ENCODE data around the gene MAPK11.

Gene MAPK11

GRCh38 chr22:50260801-50261614, 9.2 kb downstream of the MAPK11 start:
- DNase-seq = peak; percentile 68
- H3K9me3 Mint-ChIP-seq = no peaks in the 10 kb centered on the region
- H3K4me3 Mint-ChIP-seq = peak overlapping the region; percentile 64
- no peak overlapping the region for H3K27ac Mint-ChIP-seq
- H3K27me3 Mint-ChIP-seq (ENCODE audit: low read depth, poor library complexity) = peaks cover 6% of the 10 kb centered on the region
- no peaks in the 10 kb centered on the region for H3K36me3 Mint-ChIP-seq (ENCODE audit: low read depth)
- TF ChIP-seq CTCF (IDR thresholded peaks at IDR 0.05) = no peak
- peaks cover 40% of the 10 kb centered on the region for H3K4me1 Mint-ChIP-seq

DNA sequence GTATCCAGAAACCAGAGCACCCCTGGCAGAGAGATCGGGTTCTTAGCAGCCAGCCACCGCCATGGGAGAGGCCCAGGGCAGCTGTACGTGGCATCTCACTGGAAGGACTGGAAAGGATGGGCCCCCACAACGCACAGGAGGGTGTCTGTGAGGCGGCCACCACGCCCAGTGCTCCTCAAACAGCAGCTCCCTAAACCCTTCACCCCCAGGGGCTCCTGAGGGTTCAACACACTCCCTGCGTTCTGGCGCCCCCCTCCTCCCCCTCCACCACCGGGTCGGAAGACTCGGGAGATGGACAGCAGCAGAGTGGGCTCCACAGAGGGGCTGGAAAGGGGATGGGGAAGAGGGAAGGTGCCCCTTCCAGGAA, 9.8 kb downstream of the MAPK11 start:
- Mint-ChIP-seq H3K9me3 (no peaks in the 10 kb centered on the region), H3K27me3 (ENCODE audit: low read depth, poor library complexity) (peaks cover 5% of the 10 kb centered on the region), H3K36me3 (ENCODE audit: low read depth) (no peaks in the 10 kb centered on the region), H3K4me3 (peak overlapping the region; percentile 64), H3K27ac (no peak overlapping the region), H3K4me1 (peaks cover 40% of the 10 kb centered on the region)
- TF ChIP-seq CTCF (IDR thresholded peaks at IDR 0.05) = no peak
- no peak for DNase-seq

DNA sequence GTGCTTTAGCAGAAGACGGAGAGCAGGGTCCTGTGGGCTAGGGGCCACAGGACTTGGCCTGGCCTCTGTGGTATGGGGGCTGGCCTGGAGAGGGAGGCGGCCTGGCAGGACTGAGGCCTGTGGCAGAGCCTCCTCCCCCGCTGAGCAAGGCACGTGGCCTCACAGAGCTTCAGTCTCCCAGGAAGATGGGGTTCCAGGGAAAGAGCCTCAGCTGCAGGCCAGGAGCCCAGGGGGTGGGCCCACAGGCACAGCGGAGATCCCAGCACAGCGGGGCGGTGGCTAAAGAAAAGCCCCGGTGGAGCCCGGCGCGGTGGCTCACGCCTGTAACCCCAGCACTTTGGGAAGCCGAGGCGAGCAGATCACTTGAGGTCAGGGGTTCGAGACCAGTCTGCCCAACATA, 10.9 kb downstream of the MAPK11 start:
- Mint-ChIP-seq H3K36me3 (ENCODE audit: low read depth) (no peaks in the 10 kb centered on the region), H3K9me3 (no peaks in the 10 kb centered on the region), H3K4me1 (peaks cover 35% of the 10 kb centered on the region), H3K4me3 (peak overlapping the region; percentile 59), H3K27me3 (ENCODE audit: low read depth, poor library complexity) (peaks cover 2% of the 10 kb centered on the region), H3K27ac (no peak overlapping the region)
- no peak for TF ChIP-seq CTCF (IDR thresholded peaks at IDR 0.05)
- DNase-seq = no peak

- DNase-seq = no peak
- Mint-ChIP-seq H3K4me3 (peak overlapping the region; percentile 52), H3K4me1 (peaks cover 35% of the 10 kb centered on the region), H3K9me3 (no peaks in the 10 kb centered on the region), H3K27ac (no peak overlapping the region), H3K27me3 (ENCODE audit: low read depth, poor library complexity) (no peaks in the 10 kb centered on the region), H3K36me3 (ENCODE audit: low read depth) (no peaks in the 10 kb centered on the region)
- TF ChIP-seq CTCF (IDR thresholded peaks at IDR 0.05) = no peak
Observed at GRCh38 chr22:50258361-50259292, 11.6 kb downstream of the MAPK11 start.

DNA sequence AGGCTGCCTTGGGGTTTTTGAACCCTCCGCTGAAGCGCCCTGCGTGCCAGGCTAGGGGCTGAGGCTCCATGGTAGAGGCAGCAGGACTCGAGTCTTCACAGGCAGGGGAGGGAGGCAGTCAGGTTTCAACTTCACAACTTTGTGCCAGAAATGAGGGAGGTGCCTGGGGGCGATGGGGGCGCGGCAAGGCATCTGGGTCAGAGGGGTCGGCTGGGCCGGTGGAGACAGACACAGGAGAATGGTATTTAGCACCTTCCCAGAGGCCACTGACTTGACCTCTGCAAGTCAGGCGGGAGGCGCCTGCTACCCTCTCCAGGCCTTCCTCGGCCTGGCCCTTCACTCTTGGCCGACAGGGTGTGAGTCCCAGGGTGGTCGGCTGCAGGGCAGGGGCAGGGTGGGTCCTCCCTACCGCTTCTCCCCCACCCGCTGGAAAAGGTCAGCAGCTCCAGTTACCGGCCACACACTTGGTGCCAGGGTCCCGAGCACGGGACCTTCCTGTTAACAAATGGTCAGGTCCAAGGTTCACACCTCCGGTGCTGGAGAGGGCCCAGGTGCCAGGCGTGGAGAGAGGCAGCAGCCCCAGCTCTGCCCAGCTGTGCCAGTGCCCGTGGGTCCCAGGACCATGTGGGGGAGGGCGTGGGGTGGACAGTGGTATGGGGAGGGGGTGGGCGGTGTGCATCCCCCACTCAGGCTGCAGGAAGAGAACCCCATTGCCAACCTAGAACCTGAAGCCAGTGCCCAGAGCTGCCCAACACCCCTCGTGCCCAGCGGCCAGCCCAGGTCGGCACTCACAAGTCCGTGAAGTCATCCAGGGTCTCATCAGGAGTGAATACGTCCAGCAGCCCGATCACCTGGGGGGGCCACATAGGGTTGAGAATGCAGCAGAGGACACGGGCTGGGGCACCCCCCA, 12.5 kb downstream of the MAPK11 start:
- Mint-ChIP-seq H3K36me3 (ENCODE audit: low read depth) (no peaks in the 10 kb centered on the region), H3K27me3 (ENCODE audit: low read depth, poor library complexity) (no peaks in the 10 kb centered on the region), H3K27ac (no peak overlapping the region), H3K4me3 (peak overlapping the region; percentile 32), H3K9me3 (no peaks in the 10 kb centered on the region), H3K4me1 (peaks cover 29% of the 10 kb centered on the region)
- TF ChIP-seq CTCF (IDR thresholded peaks at IDR 0.05) = no peak
- DNase-seq = peak; percentile 54

Measured in nephron progenitor cell (in vitro differentiated cells).